Activated CD8-positive, alpha-beta memory T cell treated with anti-CD3 and anti-CD28 coated beads for 36 hours (primary cell): ENCODE measurements around the gene SPDYC. TPM values are rescaled to one million over a fixed set of nuclear protein-coding genes. Genes with fewer than 3 reads are reported as not detected.

Source experiments
- CTCF ChIA-PET: fragments of 350-600 bp; sonication (Branson Sonifier 250); formaldehyde crosslinking; loops from one replicate; lab custom pipeline; 2021; ENCODE audit warnings: antibody characterized with exemption; lab: Charles Lee
- POLR2A ChIA-PET: fragments of 350-600 bp; sonication (Branson Sonifier 250); formaldehyde crosslinking; loops from one replicate; lab custom pipeline; 2021; ENCODE audit warnings: antibody characterized with exemption; lab: Charles Lee
- total RNA-seq, 2 experiments: library from RNA; stranded (reverse); gene quantifications; one replicate each; pipeline ENCODE4 v1.2.3, GENCODE V29; 2021

Gene SPDYC
- total RNA-seq, 2 experiments from 2014 or later = not detected

DNA sequence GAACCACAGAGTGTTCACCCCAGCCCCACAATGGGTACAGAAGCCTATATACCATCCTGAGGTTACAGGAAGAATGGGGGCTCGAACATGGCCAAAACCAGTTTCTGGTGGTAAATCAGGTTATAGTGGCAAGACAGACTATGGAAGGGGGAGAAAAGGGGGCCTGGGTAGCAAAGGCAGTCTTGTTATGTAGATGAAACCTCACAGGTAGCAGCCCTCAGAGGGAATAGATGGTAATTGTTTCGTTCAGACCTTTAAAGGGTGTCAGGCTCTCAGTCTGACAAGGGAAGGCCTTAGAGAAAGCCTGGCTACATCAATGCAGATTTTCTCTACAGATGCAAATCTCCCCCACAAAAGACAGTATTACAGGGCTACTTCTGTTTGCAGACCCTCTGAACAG is 15.1 kb downstream of the SPDYC start:
- POLR2A ChIA-PET = no interaction called here
- CTCF ChIA-PET = no interaction called here

DNA sequence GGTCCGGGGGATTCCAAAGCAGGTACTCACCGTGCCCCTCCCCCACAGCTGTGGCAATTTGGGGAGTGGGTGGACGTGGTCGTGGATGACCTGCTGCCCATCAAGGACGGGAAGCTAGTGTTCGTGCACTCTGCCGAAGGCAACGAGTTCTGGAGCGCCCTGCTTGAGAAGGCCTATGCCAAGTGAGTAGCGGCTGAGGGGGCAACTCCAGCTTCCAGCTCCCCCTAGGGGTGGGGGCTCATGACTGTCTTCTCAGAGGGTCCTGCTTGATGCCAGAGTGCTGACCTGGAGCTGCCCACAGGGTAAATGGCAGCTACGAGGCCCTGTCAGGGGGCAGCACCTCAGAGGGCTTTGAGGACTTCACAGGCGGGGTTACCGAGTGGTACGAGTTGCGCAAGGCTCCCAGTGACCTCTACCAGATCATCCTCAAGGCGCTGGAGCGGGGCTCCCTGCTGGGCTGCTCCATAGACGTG is 15.9 kb downstream of the SPDYC start:
- ChIA-PET POLR2A (no interaction called here), CTCF (interaction anchor here (1.1 to 1.4 kb wide), 3 partner anchors 24 to 130 kb away, joined by 3 to 5 read pairs (median 3); no protein-coding TSS in a partner anchor)

DNA sequence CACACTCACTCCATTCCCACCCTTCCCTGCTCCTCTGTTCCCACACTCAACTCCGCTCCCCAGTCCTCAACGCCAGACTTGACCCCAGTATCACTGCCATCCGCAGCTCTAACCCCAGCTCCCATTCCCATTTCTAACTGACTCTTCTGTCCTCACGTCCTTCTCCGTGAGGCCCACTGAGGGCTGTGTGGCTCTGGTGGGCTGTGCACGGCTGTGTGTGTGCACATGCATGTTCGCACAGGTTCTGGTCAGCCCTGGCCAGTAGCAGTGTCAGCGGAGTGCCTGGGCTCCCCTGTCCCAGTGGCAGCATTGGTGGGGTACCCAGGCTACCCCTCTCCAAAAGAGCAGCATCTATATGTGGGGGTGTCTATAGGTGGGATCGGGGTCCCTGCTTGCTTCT is 16.7 kb downstream of the SPDYC start:
- POLR2A ChIA-PET = no interaction called here
- CTCF ChIA-PET = interaction anchor here (1.1 to 1.4 kb wide), 3 partner anchors 23 to 129 kb away, joined by 3 to 5 read pairs (median 3); no protein-coding TSS in a partner anchor

DNA sequence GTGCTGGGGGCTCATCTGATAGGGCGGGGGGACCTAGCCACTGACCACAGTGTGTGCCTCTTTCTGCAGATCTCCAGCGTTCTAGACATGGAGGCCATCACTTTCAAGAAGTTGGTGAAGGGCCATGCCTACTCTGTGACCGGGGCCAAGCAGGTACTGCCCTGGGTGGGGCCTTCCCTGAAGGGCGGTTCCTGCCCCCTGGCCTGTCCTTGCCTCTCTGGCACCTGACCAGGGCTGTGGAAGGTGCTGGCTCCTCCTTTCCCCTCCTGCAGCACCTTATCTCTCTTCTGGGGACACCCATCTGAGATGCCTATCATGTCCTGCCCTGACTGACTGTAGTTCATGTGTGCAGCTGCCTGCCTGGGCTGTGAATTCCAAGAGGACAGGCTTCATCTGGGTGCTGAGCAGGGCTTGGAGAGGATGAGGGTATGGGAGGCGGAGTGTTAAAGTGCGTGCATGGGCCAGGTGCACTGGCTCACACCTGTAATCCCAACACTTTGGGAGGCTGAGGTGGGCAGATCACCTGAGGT is 17.2 kb downstream of the SPDYC start:
- CTCF ChIA-PET = no interaction called here
- POLR2A ChIA-PET = no interaction called here

DNA sequence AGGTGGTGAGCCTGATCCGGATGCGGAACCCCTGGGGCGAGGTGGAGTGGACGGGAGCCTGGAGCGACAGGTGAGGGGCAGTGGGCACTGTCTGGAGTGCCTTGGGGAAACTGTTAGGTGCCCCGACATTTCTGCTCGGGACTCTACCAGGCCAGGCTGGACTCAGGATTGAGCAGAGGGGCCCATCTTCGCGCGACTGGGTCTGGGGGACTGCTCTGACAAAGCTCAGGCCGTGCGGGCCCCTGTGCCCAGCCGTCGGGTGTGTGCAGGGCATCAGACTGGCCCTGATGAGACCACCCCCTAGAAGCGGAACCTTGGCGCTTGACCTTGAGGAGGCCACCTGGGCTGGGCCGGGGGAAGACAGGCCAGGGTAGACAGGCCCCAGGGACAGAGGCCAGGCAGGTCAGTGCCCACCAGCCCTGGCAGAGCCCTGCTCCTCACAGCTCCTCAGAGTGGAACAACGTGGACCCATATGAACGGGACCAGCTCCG is 18.0 kb downstream of the SPDYC start:
- CTCF ChIA-PET = no interaction called here
- POLR2A ChIA-PET = no interaction called here

DNA sequence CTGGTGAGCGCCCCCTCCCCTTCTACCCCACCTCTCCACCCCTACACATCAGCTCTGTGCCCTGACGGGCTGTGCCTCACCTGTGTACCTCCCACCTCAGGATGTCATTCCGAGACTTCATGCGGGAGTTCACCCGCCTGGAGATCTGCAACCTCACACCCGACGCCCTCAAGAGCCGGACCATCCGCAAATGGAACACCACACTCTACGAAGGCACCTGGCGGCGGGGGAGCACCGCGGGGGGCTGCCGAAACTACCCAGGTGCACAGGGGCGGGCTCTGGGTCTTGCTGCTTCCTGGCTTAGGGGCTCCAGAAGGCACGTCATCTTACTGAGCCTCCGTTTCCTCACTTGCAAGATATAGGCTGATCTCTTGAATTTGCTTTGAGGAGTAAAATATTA is 18.5 kb downstream of the SPDYC start:
- CTCF ChIA-PET = no interaction called here
- POLR2A ChIA-PET = no interaction called here

DNA sequence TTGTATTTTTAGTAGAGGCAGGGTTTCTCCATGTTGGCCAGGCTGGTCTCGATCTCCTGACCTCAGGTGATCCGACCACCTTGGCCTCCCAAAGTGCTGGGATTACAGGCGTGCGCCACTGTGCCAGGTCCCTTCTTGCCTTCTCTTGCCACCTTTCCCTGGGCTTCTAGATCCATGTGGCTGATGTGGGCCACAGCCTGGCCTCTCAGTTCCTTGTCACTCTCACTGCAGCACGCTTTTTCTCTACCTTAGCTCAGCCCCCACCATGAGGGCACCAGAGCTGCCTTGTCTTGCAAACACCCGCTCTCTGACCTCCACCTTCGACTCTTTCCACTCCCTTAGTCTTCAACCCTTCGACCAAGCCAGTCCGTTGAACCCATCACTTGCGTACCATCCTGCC is 19.2 kb downstream of the SPDYC start:
- CTCF ChIA-PET = no interaction called here

DNA sequence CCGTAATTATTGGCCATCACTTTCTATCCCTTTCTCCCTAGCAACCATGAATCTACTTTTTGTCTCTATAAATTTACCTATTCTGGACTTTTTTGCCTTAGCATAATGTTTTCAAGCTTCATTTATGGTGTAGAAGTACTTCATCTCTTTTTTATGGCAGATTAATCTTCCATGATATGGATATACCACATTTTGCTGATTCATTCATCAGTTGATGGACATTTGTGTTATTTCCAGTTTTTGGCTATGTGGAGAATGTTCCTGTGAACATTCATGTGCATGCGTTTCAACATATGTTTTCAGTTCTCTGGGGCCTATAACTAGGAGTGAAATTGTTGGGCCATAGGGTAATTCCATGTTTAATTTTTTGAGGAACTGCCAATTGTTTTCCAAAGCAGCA is 24.5 kb downstream of the SPDYC start:
- POLR2A ChIA-PET = no interaction called here
- CTCF ChIA-PET = no interaction called here

More for the DNA sequence above, 19.2 kb downstream of the SPDYC start:
- POLR2A ChIA-PET = no interaction called here

DNA sequence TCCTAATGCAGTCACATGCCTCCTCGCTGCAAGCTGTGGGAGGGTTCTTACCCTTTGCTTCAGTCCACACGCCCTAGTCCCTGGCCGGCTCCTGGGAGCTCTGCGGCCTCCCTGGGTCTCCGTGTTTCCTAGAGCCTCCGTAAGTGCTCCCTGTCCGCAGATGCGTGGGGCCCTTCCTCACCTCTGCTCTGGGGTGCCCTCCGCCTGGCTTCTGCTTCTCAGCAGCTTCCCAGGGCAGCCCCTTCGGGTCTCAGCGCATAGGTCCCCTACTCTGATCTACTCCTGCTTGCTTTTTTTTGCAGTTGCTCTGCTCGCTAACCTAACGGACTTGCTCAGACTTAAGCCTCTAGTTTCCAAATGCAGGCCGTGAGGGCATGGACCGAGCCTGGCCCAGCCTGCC is 34.1 kb downstream of the SPDYC start:
- ChIA-PET POLR2A (no interaction called here), CTCF (interaction anchor here (1.0 to 2.7 kb wide), 6 partner anchors 17 to 126 kb away, joined by 3 to 15 read pairs (median 5); partner anchors contain the start of gene CAPN1)

DNA sequence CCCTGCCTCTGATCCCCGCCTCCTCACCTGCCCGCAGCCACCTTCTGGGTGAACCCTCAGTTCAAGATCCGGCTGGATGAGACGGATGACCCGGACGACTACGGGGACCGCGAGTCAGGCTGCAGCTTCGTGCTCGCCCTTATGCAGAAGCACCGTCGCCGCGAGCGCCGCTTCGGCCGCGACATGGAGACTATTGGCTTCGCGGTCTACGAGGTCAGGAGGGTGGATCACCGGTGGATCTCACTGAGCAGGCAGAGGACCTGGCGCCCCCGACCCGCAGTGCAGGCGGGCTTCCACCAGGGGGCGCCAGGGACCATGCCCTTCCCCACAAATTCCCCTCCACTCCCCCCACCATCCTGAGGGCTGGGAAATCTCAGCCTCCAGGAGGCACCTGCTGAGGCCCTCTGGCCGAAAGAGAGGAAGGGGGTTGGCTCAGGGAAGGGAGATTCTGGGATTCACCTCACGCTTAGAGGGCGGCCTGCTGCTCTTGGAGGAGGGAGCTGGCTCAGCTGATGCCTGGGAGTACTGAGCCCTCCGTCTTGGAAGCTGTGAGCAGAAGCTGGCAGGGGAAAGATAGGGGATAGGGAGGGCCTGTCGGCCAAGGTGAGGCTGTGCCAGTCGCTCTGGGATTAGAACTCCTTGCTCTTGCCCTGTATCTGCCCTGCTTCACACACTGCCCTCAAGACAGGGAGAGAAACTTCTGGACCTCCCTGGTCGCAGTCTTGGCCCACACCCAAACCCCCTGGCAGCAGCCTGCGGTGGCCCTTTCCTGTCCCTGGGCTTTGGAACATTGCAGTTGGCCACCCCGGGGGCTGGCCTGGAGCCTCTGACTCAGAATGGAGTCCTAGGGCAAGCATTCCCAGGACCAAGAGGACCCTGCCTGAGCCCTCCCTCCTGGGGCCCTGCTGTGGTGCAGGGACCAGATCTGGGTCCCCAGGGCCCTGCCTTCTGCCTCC is 34.9 kb downstream of the SPDYC start:
- ChIA-PET POLR2A (no interaction called here), CTCF (interaction anchor here (0.5 to 2.9 kb wide), 7 partner anchors 16 to 142 kb away, joined by 3 to 21 read pairs (median 6); partner anchors contain the start of gene CDC42EP2)

DNA sequence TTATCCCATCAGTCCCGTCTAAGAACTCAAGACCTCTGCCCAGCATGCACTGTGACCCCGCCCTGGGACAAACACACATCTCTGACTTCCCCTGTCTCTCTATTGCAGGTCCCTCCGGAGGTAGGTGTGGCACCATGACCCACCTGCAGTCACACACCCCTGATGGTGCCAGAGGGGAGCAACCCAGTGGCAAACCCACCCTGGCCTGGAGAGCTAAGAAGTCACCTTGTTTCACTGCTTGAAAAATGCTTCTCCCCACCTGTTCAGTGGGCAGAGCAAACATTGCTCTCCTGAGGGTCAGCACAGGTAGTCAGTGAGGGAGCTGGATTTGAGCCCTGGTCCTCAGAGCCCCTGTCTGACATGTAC is 35.6 kb downstream of the SPDYC start:
- POLR2A ChIA-PET = no interaction called here
- CTCF ChIA-PET = interaction anchor here (0.5 to 2.9 kb wide), 5 partner anchors 16 to 143 kb away, joined by 3 to 21 read pairs (median 10); partner anchors contain the start of gene CDC42EP2

DNA sequence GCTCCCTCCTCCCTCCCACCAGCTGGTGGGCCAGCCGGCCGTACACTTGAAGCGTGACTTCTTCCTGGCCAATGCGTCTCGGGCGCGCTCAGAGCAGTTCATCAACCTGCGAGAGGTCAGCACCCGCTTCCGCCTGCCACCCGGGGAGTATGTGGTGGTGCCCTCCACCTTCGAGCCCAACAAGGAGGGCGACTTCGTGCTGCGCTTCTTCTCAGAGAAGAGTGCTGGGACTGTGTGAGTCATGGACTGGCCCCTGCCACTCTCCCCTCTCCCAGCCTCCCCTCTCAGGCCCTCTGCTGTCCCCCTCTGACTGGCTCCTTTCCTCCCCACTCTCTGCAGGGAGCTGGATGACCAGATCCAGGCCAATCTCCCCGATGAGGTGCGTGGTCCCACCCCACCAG is 36.4 kb downstream of the SPDYC start:
- POLR2A ChIA-PET = no interaction called here
- CTCF ChIA-PET = interaction anchor here (0.5 to 2.9 kb wide), 2 partner anchors 109 to 1593 kb away, joined by 3 to 21 read pairs; partner anchors contain the start of gene CDC42EP2

DNA sequence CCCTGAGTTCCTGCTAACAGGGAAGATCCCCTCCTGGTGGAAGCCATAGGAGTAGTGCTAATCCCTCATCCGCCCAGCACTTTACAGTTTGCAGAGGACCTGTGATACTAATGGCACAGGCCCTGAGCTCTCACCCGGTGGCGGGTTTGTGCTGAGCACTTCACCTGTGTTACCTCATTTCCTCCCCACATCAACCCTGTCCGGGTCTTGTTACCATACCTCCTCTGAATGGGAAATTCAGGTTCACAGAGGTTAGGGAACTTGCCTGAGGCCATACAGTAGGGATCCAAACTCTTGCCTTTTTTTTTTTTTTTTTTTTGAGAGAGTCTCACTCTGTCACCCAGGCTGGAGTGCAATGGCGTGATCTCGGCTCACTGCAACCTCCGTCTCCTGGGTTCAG is 36.9 kb downstream of the SPDYC start:
- ChIA-PET CTCF (interaction anchor here (0.6 to 2.9 kb wide), 3 partner anchors 10 to 109 kb away, joined by 3 to 21 read pairs (median 4); partner anchors contain the start of gene CDC42EP2), POLR2A (interaction anchor here (0.7 kb wide), 1 partner anchor 154 kb away, joined by 10 read pairs; no protein-coding TSS in a partner anchor)

DNA sequence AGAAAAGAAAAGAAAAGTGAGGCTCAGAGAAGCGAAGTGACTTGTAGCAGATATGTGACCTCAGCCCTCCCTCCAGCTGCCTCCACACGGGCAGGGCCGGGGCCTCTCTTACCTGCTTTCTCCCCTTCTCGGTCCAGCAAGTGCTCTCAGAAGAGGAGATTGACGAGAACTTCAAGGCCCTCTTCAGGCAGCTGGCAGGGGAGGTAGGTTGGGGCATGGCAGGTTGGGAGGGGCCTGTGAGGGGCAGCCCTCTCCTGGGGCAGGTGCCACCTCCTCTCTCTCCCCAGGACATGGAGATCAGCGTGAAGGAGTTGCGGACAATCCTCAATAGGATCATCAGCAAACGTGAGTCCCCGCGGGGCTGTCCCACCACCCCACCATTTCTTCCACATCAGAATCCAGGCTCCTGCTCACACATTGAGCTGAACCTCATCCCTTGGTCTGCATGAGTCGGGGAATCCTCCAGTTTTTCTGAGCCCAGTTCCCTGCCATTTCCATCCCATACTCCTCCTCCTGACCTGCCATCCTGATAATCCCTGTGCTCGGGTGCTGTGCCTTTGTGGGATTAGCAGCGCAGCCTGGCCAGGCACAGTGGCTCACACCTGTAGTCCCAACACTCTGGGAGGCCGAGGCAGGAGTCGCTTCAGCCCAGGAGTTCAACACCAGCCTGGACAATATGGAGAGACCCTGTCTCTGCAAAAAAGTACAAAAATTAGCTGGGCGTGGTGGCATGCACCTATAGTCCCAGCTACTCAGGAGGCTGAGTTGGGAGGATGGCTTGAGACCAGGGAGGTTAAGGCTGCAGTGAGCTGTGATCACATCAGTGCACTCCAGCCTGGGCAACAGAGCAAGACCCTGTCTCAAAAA is 38.1 kb downstream of the SPDYC start:
- ChIA-PET POLR2A (no interaction called here), CTCF (interaction anchor here (1.2 kb wide), 1 partner anchor 51 kb away, joined by 4 read pairs; no protein-coding TSS in a partner anchor)

DNA sequence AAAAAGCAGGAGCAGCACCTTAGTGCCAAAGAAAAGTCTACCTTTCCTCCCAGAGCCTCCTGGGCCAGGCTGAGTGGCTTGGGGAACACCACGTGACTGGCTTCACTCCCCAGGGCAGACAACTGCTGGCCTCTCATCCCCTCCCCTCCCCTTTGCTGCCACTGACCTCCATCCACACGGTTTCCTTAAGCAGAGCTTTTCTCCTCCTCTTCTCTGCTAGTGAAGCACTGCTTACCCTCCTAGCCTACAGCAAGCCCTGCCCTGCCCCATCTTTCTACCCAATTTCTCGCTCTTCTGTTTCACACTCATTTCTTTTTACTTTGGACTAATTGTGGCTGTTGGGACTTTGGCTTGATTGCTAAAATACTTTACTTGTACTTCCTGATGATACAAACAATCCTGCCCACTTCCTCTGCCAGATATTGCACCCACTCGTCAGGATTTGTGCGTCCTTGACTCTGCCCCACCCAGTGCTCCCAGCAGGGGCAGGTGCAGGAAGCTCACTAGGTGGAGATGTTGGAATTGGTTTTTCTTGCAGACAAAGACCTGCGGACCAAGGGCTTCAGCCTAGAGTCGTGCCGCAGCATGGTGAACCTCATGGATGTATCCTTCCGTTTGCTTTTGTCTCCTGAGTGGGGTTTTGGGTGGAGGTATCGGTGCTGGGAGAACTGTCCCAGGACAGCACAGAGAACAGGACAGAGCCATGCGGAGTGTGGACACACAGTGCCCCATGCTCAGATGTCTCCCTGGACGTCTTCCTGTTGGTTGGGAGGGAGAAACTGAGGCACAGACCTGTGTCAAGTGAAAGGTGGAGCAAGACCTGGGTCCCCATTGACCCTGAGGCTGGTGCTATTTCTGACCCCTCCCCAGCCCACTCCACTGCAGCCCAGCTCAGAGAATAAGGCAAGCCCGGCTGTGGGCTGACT is 39.0 kb downstream of the SPDYC start:
- POLR2A ChIA-PET = no interaction called here
- CTCF ChIA-PET = no interaction called here

DNA sequence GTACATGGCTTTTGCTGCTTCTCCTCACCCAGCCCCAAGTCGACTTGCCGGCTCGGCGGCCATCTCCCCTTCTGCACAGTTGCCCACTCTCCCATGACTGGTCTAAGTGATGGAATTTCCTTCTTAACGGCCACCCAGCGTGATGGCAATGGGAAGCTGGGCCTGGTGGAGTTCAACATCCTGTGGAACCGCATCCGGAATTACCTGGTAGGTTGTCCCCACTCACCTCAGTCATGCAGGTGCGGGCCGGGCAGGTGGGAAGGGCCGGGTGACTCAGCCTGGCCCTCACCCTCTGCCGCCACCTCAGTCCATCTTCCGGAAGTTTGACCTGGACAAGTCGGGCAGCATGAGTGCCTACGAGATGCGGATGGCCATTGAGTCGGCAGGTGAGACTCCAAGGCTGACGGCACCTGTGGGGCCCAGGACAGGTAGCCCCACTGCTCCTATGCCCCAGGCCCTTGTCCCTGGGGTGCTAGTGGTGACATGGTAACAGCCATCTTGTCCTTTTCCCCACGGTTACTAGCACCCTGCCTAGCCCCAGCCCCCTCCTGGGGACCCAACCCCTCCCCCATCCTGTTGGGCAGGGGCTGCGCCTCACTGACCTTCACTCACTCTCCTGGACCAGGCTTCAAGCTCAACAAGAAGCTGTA is 39.8 kb downstream of the SPDYC start:
- CTCF ChIA-PET = interaction anchor here (1.0 to 1.3 kb wide), 2 partner anchors 24 to 119 kb away, joined by 3 to 4 read pairs; no protein-coding TSS in a partner anchor
- POLR2A ChIA-PET = no interaction called here

DNA sequence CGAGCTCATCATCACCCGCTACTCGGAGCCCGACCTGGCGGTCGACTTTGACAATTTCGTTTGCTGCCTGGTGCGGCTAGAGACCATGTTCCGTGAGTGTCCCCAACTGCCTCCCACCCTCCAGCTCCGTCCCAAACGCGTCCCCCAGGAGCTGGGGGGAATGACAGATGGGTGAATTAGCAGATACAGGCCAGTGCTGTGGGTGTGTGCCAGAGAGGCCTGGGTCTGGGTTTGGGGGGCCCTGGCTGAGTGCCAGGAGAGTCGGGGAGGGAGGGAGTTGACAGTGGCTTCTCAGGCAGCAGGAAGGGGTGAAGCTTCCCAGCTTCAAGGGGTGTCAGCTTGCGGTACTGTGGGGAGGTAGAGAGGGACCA is 40.3 kb downstream of the SPDYC start:
- ChIA-PET POLR2A (interaction anchor here (0.6 kb wide), 1 partner anchor 310 kb away, joined by 4 read pairs; no protein-coding TSS in a partner anchor), CTCF (interaction anchor here (1.0 to 1.3 kb wide), 2 partner anchors 24 to 119 kb away, joined by 3 to 4 read pairs; no protein-coding TSS in a partner anchor)
